C4-2B (cell line): ENCODE results near the gene BCL2L1.

Experiments
- H3K27ac ChIP-seq: fragments of 450-650 bp; 2 replicates; pipeline ENCODE4 v1.5.1; 2017
- ZFX ChIP-seq: fragments of 450-650 bp; IDR thresholded peaks from 2 replicates; pipeline ENCODE4 v1.6.1; 2017
- TF ChIP-seq, protein P1 (sequence below): fragments of 450-650 bp; conservative IDR thresholded peaks from 2 replicates; pipeline ENCODE4 v1.5.1; 2017; ENCODE audit warnings: mild to moderate bottlenecking

Gene BCL2L1

DNA sequence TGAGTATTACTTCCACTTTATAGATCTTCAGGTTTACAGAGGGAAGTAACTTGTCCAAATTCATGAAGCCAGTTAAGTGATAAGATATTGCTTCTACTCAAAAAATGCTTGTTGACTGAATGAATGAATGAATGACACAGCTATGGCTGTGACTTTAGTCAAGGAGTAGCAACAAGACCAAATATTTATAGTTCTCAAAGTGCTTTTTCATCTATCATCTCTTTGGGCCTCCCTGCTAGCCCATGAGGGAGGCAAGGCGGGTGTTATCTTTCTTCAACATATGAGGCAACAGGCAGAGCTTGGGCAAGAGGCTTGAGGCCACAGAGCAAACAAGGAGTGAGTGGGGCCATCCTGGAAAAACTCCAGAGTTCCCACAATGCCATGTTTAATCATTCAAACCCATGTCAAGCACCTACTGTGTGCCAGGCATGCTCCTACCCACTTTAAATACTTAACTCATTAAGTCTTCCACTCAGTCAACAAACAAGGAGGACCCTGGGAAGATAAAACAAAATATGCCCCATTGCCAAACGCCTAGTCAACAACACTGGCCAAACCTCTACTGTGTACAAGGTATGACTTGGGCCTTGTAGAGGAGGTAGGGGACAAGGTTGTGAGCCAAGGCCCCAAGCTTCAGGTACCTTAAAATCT, 15.9 kb downstream of the BCL2L1 start:
- H3K27ac ChIP-seq = no peak overlapping the region
- TF ChIP-seq, protein P1, sequence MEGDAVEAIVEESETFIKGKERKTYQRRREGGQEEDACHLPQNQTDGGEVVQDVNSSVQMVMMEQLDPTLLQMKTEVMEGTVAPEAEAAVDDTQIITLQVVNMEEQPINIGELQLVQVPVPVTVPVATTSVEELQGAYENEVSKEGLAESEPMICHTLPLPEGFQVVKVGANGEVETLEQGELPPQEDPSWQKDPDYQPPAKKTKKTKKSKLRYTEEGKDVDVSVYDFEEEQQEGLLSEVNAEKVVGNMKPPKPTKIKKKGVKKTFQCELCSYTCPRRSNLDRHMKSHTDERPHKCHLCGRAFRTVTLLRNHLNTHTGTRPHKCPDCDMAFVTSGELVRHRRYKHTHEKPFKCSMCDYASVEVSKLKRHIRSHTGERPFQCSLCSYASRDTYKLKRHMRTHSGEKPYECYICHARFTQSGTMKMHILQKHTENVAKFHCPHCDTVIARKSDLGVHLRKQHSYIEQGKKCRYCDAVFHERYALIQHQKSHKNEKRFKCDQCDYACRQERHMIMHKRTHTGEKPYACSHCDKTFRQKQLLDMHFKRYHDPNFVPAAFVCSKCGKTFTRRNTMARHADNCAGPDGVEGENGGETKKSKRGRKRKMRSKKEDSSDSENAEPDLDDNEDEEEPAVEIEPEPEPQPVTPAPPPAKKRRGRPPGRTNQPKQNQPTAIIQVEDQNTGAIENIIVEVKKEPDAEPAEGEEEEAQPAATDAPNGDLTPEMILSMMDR = no peak
- no peak for TF ChIP-seq ZFX

DNA sequence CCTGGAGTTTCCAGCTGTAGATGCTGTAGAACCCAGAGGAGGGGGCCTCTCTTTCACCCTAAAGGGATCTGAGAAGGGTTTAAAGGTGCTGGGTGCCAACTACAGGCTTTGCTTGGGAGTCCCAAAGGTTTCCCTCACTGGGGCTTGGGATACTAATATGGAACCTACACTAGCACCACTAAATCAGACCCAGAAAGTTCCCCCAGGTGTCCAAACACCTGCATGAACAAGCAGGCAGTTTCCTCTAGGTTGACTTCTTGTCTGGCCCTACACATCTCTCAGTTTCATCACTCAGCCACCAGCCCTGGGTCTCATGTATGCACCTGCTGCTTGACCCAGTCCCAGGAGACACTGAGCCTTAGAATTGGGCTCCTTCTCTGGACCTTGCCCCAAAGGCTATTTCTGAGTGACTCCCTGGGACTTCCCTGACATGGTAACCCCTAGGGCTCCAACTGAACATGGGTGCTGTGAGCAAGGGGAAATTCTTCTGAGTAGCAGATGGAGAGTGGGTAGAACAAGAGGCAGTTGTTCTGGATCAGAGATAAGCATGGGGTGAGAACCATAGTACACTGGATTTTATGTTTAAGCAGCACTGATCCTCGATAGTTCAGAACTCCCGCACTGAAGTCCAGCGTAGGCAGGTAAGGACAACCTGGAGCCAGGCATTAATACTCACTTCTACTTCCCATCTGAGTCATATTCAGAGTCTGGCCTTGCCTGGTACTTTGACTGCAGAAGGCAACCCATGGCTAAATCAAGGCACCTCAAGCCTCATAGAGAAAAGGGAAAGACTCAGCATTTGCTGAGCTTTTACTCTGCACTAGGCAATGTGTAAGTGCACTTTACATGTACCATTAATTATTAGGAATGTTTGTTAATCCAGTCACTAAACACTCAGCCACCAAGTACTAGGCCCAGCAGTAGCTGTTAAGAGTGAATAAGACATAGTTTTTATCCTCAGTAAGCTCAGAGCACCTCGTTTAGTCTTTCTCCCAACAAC, 16.8 kb downstream of the BCL2L1 start:
- TF ChIP-seq ZFX = no peak
- TF ChIP-seq, protein P1 = no peak
- no peak overlapping the region for H3K27ac ChIP-seq

DNA sequence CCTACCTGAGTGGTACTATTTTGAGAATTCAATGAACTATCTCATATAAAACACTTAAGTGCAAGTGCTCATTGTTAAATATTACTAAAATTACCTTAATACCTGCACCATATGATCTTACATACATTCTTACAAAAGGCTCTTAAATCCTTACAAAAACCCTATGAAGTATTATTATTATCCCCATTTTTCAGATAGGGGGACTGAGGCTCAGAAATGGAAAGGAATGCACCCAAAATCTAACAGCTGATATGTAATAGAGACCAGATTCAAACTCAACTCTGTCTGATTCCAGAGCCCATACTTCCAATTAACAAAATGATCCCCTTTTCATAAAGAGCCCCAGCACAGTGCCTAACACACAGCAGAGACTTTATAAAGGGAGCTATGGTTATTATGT, 17.5 kb downstream of the BCL2L1 start:
- H3K27ac ChIP-seq = no peak overlapping the region
- TF ChIP-seq, protein P1 = no peak
- TF ChIP-seq ZFX = no peak

DNA sequence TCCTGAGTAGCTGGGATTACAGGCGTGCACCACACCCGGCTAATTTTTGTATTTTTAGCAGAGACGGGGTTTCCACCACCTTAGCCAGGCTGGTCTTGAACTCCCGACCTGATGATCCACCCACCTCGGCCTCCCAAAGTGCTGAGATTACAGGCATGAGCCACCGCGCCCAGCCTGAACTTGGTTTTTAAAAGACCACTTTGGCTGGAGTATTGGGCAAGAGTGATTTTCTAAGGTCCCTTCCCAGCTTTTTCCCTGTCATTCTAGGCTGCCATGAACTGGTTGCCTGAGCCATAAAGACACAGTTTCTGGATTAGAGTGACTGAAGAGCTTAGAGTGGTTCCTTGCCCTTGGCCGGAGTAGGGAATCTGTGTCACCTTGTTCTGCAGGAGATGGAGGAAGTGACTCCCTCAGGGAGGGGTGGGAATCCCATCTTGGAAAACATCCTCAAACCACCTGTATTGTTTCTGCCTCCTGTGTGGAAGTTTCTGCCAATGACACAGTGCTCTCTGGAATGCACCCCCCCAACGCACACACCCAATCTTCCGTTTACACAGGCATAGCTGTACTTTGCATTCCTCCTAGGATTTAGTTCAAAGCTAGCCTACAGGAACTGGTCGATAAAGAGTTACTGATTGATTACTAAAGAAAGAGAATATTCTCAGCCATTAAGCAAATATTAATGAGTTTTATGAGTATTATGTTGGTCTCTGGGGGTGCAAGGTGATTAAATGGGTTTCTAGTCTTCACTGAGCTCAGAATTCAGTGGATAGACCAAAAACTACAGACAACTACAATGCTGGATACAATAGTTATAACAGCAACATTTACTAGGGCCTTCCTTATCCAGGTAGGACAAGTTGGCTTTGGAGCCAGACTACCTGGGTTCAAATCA, 18.2 kb downstream of the BCL2L1 start:
- H3K27ac ChIP-seq = no peak overlapping the region
- TF ChIP-seq, protein P1 = no peak
- TF ChIP-seq ZFX = no peak

DNA sequence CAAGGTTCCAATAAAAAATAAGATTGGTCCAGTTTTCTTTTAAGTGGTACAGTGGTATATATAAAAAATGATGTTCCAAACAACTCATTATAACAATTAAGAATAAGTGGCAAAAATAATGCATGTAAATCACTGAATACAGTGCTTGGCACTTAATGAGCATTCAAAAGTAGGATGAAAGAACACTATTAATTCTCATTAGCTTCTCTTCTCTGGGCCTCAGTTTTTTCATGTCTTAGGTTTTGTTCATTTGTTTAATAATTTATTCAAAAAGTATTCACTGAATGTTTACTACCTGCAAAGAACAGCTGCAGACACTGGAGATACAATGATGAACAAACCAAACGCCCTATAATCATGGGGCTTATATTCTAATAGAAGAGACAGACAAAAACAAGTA, 21.1 kb downstream of the BCL2L1 start:
- no peak for TF ChIP-seq ZFX
- TF ChIP-seq, protein P1 = no peak
- no peak overlapping the region for H3K27ac ChIP-seq

DNA sequence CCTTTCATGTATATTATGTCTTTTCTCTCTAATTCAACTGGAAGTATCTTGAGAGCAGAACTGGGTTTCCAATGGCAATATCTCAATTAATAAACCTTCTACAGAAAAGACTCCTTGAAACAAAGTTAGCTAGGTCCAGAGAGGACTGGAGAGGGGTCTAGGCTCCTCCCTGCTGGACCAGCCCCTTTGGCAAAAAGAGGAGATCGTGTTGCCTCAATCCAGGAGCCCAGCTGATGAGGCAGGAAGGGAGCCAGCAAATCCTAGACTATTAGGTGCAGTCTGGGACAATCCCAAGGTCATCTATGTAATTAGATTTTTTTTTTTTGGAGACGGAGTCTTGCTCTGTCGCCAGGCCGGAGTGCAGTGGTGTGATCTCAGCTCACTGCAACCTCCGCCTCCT, 21.9 kb downstream of the BCL2L1 start:
- no peak overlapping the region for H3K27ac ChIP-seq
- no peak for TF ChIP-seq ZFX
- TF ChIP-seq, protein P1 = no peak
